PFSK-1 (cell line): ENCODE data around the gene MARCHF4. TPM values are rescaled to one million over a fixed set of nuclear protein-coding genes. Genes with fewer than 3 reads are reported as not detected.
A peak's percentile ranks its signal among the peaks of the same experiment; 100 is the strongest.

ENCODE experiments used
- FOXP2 ChIP-seq: optimal IDR thresholded peaks from 2 replicates; pipeline ENCODE3; 2011; ENCODE audit warnings: borderline replicate concordance, control low read depth, inconsistent platforms; ENCODE audit not compliant: insufficient read depth; ENCODE audit errors: extremely low read length, extremely low read depth
- POLR2AphosphoS5 ChIP-seq: IDR thresholded peaks from 2 replicates; pipeline ENCODE4 v1.6.1; 2012; ENCODE audit warnings: low read depth, mild to moderate bottlenecking, control low read depth, low read length, moderate library complexity
- REST ChIP-seq, 2 experiments: IDR thresholded peaks; 2 replicates each; pipeline versions ENCODE4 v1.6.1 to v1.8.0; 2011 to 2012; ENCODE audit warnings: low read depth in 2 of 2, low read length in 2 of 2, control low read depth in 1 of 2, inconsistent platforms in 1 of 2, mild to moderate bottlenecking in 1 of 2, moderate library complexity in 1 of 2; ENCODE audit not compliant: insufficient read depth in 1 of 2
- SIN3A ChIP-seq: IDR thresholded peaks from 2 replicates; pipeline ENCODE4 v1.6.1; 2012; ENCODE audit warnings: mild to moderate bottlenecking, low read length, moderate library complexity, borderline replicate concordance; ENCODE audit not compliant: insufficient read depth
- TAF1 ChIP-seq: IDR thresholded peaks from 2 replicates; pipeline ENCODE4 v1.6.1; 2012; ENCODE audit warnings: low read length, control low read depth, borderline replicate concordance; ENCODE audit not compliant: insufficient read depth
- polyA plus RNA-seq: library from polyadenylated mRNA; unstranded; fragments of >200 nt; gene quantifications from one replicate; pipeline ENCODE4 v1.2.1, GENCODE V29; 2012; ENCODE audit warnings: low read depth, missing spikeins; ENCODE audit not compliant: insufficient read length

The MARCHF4 gene
- not detected for polyA plus RNA-seq

GRCh38 chr2:216371721-216372702, at the start of gene MARCHF4:
TSS of gene MARCHF4 (minus strand) at chr2:216372483. CDS start at chr2:216370260, 2,223 bp downstream.
- TF ChIP-seq FOXP2 (peak; percentile 44), REST (IDR thresholded peaks at IDR 0.05; ENCODE audit: insufficient read depth in 1 of 2, low read depth in 2 of 2, low read length in 2 of 2) (peak; percentile 97 to 98), POLR2AphosphoS5 (no peak), SIN3A (peak; percentile 61; the same call in 1 of the 2 replicates), TAF1 (no peak)

- TF ChIP-seq SIN3A, result no peak
- no peak for TF ChIP-seq TAF1
- no peak for TF ChIP-seq FOXP2
- TF ChIP-seq REST (IDR thresholded peaks at IDR 0.05; ENCODE audit: insufficient read depth in 1 of 2, low read depth in 2 of 2, low read length in 2 of 2), result no peak
- TF ChIP-seq POLR2AphosphoS5, result no peak
These were observed 48.3 kb upstream of the MARCHF4 start for GRCh38 chr2:216420367-216421101.

- TF ChIP-seq POLR2AphosphoS5 (no peak), SIN3A (no peak), TAF1 (no peak), FOXP2 (no peak), REST (IDR thresholded peaks at IDR 0.05; ENCODE audit: insufficient read depth in 1 of 2, low read depth in 2 of 2, low read length in 2 of 2) (no peak)
These were observed 46.7 kb upstream of the MARCHF4 start for GRCh38 chr2:216418981-216419380.

- TF ChIP-seq POLR2AphosphoS5 (no peak), TAF1 (no peak)
These were observed 44.5 kb upstream of the MARCHF4 start for GRCh38 chr2:216416571-216417307.

- TF ChIP-seq FOXP2 (no peak), TAF1 (no peak), SIN3A (no peak), POLR2AphosphoS5 (no peak), REST (IDR thresholded peaks at IDR 0.05; ENCODE audit: insufficient read depth in 1 of 2, low read depth in 2 of 2, low read length in 2 of 2) (no peak)
These were observed 43.3 kb upstream of the MARCHF4 start for GRCh38 chr2:216415541-216415940.
